ENCODE measurements around the gene PPARA. TPM values are rescaled to one million over a fixed set of nuclear protein-coding genes. Genes with fewer than 3 reads are reported as not detected.

Gene PPARA
- polyA plus RNA-seq, result 7.1 TPM

DNA sequence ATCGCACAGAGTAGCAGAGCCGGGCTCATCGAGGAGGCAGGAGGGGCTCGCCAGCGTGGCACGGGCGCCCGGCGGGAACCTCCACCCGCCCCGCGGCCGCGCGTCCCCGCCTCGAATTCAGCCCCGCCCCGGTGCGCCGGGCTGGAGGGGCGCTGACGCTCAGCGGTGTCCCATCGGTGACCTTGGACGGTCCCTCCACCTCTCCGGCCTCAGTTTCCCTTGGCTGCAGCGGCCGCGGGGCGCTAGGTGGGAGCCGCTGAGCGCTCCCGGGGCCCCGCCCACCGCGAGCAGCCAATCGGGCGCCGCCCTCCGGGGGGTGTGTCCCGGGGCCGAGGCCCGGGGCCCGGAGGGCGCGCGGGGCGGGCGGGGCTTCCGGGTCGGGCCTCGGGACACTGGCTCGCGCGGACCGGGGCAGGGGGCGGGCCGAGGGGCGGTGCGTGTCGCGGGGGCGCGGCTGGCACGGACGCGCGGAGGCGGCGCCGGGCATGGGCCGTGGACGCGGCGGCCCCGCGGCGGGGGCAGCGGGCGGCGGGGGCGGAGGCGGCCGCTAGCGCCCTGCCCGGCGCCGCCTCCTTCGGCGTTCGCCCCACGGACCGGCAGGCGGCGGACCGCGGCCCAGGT lies at the start of gene PPARA:
Gene PPARA, plus strand, starts transcription at position 493 of the 621 bp plus-strand sequence. CDS start 47,858 bp downstream, outside the sequence.
- Mint-ChIP-seq H3K4me3 (peak within 1 kb of the TSS; percentile 83 to 93 (median 92)), H3K27ac (peak within 1 kb of the TSS; percentile 83 to 94 (median 91)), H3K4me1 (peaks cover 11 to 17% (median 12%) of the 10 kb centered on the region in 3 donors), H3K27me3 (no peaks in the 10 kb centered on the region), H3K36me3 (peaks cover 4% of the 10 kb centered on the region), H3K9me3 (no peaks in the 10 kb centered on the region)

GRCh38 chr22:46102159-46102558 lies 48.2 kb upstream of the PPARA start:
- no peaks in the 10 kb centered on the region for H3K27me3 Mint-ChIP-seq
- H3K27ac Mint-ChIP-seq, result no peak overlapping the region
- no peaks in the 10 kb centered on the region for H3K4me1 Mint-ChIP-seq
- no peaks in the 10 kb centered on the region for H3K9me3 Mint-ChIP-seq
- no peaks in the 10 kb centered on the region for H3K36me3 Mint-ChIP-seq
- no peak overlapping the region for H3K4me3 Mint-ChIP-seq

GRCh38 chr22:46102752-46103151 lies 47.6 kb upstream of the PPARA start:
- H3K4me1 Mint-ChIP-seq, result no peaks in the 10 kb centered on the region
- H3K27ac Mint-ChIP-seq, result no peak overlapping the region

GRCh38 chr22:46103181-46103580 lies 47.1 kb upstream of the PPARA start:
- H3K27ac Mint-ChIP-seq, result no peak overlapping the region
- H3K27me3 Mint-ChIP-seq, result no peaks in the 10 kb centered on the region
- H3K4me1 Mint-ChIP-seq, result no peaks in the 10 kb centered on the region
- no peak overlapping the region for H3K4me3 Mint-ChIP-seq
- H3K36me3 Mint-ChIP-seq, result no peaks in the 10 kb centered on the region
- no peaks in the 10 kb centered on the region for H3K9me3 Mint-ChIP-seq

More at GRCh38 chr22:46102752-46103151, 47.6 kb upstream of the PPARA start:
- Mint-ChIP-seq H3K27me3 (no peaks in the 10 kb centered on the region), H3K36me3 (no peaks in the 10 kb centered on the region), H3K9me3 (no peaks in the 10 kb centered on the region), H3K4me3 (no peak overlapping the region)

GRCh38 chr22:46103664-46104063 lies 46.7 kb upstream of the PPARA start:
- Mint-ChIP-seq H3K27me3 (no peaks in the 10 kb centered on the region), H3K4me1 (no peaks in the 10 kb centered on the region), H3K9me3 (no peaks in the 10 kb centered on the region), H3K27ac (no peak overlapping the region), H3K4me3 (no peak overlapping the region), H3K36me3 (no peaks in the 10 kb centered on the region)

GRCh38 chr22:46104170-46104880 lies 46.0 kb upstream of the PPARA start:
- no peak overlapping the region for H3K4me3 Mint-ChIP-seq
- no peaks in the 10 kb centered on the region for H3K9me3 Mint-ChIP-seq
- H3K36me3 Mint-ChIP-seq, result no peaks in the 10 kb centered on the region
- no peaks in the 10 kb centered on the region for H3K27me3 Mint-ChIP-seq
- H3K27ac Mint-ChIP-seq, result no peak overlapping the region
- peaks cover 0 to 1% (median 0%) of the 10 kb centered on the region in 3 donors for H3K4me1 Mint-ChIP-seq

- H3K36me3 Mint-ChIP-seq, result no peaks in the 10 kb centered on the region
- H3K9me3 Mint-ChIP-seq, result no peaks in the 10 kb centered on the region
- peaks cover 0 to 1% (median 0%) of the 10 kb centered on the region in 3 donors for H3K4me1 Mint-ChIP-seq
- no peak overlapping the region for H3K4me3 Mint-ChIP-seq
- H3K27ac Mint-ChIP-seq, result no peak overlapping the region
- H3K27me3 Mint-ChIP-seq, result no peaks in the 10 kb centered on the region
Measured at GRCh38 chr22:46104881-46105493, 45.3 kb upstream of the PPARA start.

- H3K27ac Mint-ChIP-seq, result no peak overlapping the region
- H3K27me3 Mint-ChIP-seq, result no peaks in the 10 kb centered on the region
- H3K4me3 Mint-ChIP-seq, result no peak overlapping the region
- peaks cover 0 to 1% (median 0%) of the 10 kb centered on the region in 3 donors for H3K4me1 Mint-ChIP-seq
- H3K36me3 Mint-ChIP-seq, result no peaks in the 10 kb centered on the region
- no peaks in the 10 kb centered on the region for H3K9me3 Mint-ChIP-seq
Measured at GRCh38 chr22:46105494-46106278, 44.6 kb upstream of the PPARA start.

DNA sequence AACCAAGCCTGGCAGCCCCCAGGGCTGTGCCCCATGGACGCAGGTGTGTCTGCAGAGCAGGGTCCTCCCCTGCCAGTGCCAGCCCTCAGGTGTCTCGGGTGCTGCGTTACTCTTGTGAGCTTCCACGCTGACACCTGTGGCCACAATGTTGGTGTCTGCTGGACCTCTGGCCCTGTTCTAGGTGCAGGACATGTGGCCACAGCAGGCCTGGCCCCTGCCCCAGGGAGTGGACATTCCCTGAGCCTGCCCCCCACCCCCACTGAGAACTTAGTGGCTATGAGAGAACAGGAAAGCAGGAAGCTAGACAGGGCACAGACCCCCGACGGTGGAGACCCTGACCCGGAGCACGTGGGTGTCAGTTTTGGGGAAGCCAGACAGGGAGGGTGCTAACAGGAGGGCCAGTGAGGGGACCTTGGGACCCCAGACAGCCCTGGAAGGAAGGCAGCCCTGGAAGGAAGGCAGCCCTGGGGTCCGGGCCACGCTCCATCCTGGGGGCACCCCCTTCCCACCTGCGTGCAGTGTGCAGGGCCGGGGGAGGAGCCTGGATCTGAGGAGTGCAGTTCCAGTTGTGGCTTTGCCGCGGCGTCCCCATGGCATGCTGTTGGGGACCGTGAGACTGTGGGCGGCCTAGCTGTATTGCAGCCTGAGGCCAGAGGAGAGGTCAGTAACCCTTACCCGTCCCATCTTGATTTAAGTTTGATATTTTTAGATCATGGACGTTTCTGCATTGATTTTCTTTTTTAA lies 43.9 kb upstream of the PPARA start:
- Mint-ChIP-seq H3K36me3 (no peaks in the 10 kb centered on the region), H3K4me3 (no peak overlapping the region), H3K27me3 (no peaks in the 10 kb centered on the region), H3K4me1 (peaks cover 0 to 1% (median 0%) of the 10 kb centered on the region in 3 donors), H3K27ac (no peak overlapping the region), H3K9me3 (no peaks in the 10 kb centered on the region)

DNA sequence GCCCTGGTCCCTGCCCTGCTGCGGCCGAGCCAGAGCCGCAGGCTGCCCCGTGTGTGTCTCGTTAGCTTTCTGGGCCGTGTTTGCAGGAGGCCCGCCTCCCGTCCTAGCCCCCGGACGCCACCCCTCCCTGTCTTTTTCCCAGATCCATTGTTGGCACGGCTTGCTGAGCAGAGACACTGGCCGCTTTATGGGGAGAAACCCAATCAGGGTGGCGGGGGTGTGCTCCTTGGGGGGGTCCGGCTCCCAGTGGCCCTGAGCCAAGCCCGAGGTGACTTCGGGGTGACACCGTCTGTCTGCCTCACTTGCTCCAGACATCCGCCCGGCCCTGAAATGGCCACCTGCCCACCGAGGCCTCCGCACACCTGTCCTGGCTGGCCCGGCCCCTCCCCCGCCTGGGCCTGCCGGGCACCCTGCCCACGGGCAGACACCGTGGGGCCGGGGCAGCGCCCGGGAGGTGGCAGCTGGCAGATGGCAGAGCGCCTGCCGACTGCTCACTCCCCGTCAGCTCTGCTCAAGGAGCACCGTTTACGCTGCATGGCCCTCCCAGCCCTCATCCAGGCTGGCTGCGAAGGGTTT lies 43.1 kb upstream of the PPARA start:
- Mint-ChIP-seq H3K4me1 (peaks cover 0 to 1% (median 0%) of the 10 kb centered on the region in 3 donors), H3K9me3 (no peaks in the 10 kb centered on the region), H3K27me3 (no peaks in the 10 kb centered on the region), H3K36me3 (no peaks in the 10 kb centered on the region), H3K4me3 (no peak overlapping the region), H3K27ac (no peak overlapping the region)

DNA sequence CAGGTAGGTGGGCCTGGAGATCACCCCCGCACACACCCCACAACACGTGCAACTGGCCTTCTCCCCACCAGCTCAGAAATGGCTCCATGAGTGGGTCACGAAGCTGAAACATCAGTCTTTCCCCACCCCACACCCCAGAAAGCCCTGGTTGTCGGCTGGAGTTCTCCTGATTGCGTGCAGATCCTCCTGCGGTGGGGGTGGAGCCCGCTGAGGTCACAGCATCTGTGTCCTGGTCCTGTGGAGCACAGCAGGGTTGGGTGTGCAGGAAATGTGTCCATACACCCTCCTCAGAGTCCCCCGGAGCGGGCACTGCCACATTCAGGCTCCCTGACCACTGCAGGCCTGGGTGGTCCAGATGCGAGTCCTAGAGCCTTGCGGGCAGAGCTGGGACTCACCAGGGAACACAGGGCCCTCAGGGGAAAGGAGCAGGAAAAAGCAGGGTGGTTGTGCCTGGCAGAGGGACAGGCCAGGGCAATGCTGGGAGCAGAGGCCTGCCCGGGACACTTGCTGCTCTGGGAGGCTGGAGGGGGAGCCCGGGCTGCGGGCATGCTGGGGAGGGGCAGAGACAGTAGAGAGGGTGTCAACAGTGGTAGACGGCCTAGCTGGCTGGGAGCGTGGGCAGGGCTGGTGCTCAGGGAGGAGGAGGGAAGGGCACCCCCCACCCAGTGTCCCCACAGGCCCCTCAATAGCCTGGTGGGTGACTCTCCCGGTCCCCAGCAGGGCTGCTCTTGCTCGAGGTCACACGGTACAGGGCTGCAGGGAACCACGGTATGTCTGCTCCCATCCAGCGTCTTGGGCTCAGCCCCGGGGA lies 42.4 kb upstream of the PPARA start:
- Mint-ChIP-seq H3K27me3 (no peaks in the 10 kb centered on the region), H3K4me1 (peaks cover 0 to 1% (median 0%) of the 10 kb centered on the region in 3 donors), H3K4me3 (no peak overlapping the region), H3K9me3 (no peaks in the 10 kb centered on the region), H3K36me3 (no peaks in the 10 kb centered on the region), H3K27ac (no peak overlapping the region)

DNA sequence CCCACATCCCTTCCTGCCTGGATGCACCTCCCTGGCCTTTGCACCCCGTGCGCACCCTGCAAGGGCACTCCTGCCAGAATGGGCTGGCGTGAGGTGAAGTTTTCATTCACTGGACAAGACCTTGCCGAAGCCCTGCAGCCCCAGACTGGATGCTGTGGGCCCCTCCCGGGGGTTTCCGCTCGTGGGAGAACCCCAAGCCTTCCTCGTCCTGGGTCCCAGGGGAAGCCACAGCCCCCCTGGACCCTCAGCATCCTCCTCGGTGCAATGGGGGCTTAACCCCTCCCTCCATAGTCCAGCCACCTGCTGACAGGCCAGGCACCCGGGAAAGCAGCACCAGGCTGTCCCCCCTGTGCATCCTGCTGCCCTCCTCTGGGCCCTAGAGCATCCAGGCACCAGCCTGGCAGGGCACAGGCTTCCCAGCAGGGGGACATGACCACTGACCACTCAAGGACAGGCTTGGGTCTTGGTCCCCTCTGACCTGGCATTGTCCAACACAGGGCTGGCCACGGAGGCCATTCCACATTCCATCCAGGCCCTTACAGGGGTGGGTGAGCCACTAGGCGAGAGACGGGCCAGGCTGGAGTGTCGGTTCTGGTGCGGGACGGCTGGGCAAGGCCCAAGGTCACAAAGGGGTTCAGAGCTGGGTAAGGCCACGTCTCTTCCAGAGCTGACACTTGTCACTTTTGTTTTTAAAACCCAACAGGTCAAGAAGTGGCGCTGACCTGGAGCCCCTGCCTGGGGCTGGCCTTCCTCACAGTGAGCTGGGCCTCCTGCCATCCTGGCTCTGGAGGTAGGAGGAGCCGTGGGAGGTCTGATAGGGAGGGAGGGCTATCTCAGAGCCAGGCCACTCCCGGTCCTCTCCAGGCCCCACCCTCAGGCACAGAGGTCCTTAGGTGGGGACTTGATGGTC lies 41.5 kb upstream of the PPARA start:
- Mint-ChIP-seq H3K4me1 (peaks cover 0 to 1% (median 0%) of the 10 kb centered on the region in 3 donors), H3K4me3 (no peak overlapping the region), H3K9me3 (no peaks in the 10 kb centered on the region), H3K27me3 (no peaks in the 10 kb centered on the region), H3K27ac (no peak overlapping the region), H3K36me3 (no peaks in the 10 kb centered on the region)

Measured in IgD-negative memory B cell (primary cell).